Measurements from ENCODE around the gene GPS1.
A peak's percentile ranks its signal among the peaks of the same experiment; 100 is the strongest.

The GPS1 gene

GRCh38 chr17:82058855-82059249 is 7.2 kb downstream of the GPS1 start:
- no peak for DNase-seq (ENCODE audit: low read depth, low spot score)

- DNase-seq (ENCODE audit: low read depth, low spot score) = no peak
These were observed 7.7 kb downstream of the GPS1 start for GRCh38 chr17:82059272-82060000.

- no peak for DNase-seq (ENCODE audit: low read depth, low spot score)
These were observed 8.3 kb downstream of the GPS1 start for GRCh38 chr17:82060001-82060380.

- DNase-seq (ENCODE audit: low read depth, low spot score) = no peak
These were observed 8.9 kb downstream of the GPS1 start for GRCh38 chr17:82060614-82061013.

- no peak for DNase-seq (ENCODE audit: low read depth, low spot score)
These were observed 9.6 kb downstream of the GPS1 start for GRCh38 chr17:82061047-82061925.

- DNase-seq (ENCODE audit: low read depth, low spot score) = no peak
These were observed 10.6 kb downstream of the GPS1 start for GRCh38 chr17:82062076-82062983.

GRCh38 chr17:82062984-82063368 is 11.3 kb downstream of the GPS1 start:
- no peak for DNase-seq (ENCODE audit: low read depth, low spot score)

GRCh38 chr17:82063424-82064415 is 12.0 kb downstream of the GPS1 start:
- DNase-seq (ENCODE audit: low read depth, low spot score) = no peak

GRCh38 chr17:82064433-82065192 is 12.9 kb downstream of the GPS1 start:
- peak; percentile 18 for DNase-seq (ENCODE audit: low read depth, low spot score)

GRCh38 chr17:82065193-82065637 is 13.5 kb downstream of the GPS1 start:
- peak; percentile 67 for DNase-seq (ENCODE audit: low read depth, low spot score)

- DNase-seq (ENCODE audit: low read depth, low spot score) = peak; percentile 78
These were observed 14.1 kb downstream of the GPS1 start, which contains the start of gene DUS1L for GRCh38 chr17:82065638-82066303. DUS1L (minus strand) TSS chr17:82065804; CDS start chr17:82065059, 745 bp downstream.

- DNase-seq (ENCODE audit: low read depth, low spot score) = no peak
These were observed 18.9 kb downstream of the GPS1 start for GRCh38 chr17:82070611-82071010.

- no peak for DNase-seq (ENCODE audit: low read depth, low spot score)
These were observed 21.1 kb downstream of the GPS1 start for GRCh38 chr17:82072827-82073226.

GRCh38 chr17:82073446-82073845 is 21.7 kb downstream of the GPS1 start:
- no peak for DNase-seq (ENCODE audit: low read depth, low spot score)

- DNase-seq (ENCODE audit: low read depth, low spot score) = no peak
These were observed 24.5 kb downstream of the GPS1 start for GRCh38 chr17:82076018-82076784.

GRCh38 chr17:82076785-82077591 is 25.3 kb downstream of the GPS1 start:
- DNase-seq (ENCODE audit: low read depth, low spot score) = no peak

- DNase-seq (ENCODE audit: low read depth, low spot score) = no peak
These were observed 26.1 kb downstream of the GPS1 start for GRCh38 chr17:82077617-82078358.
